ENCODE measurements around the gene WNT6.

WNT6 gene

GRCh38 chr2:218875692-218876246 is 16.2 kb downstream of the WNT6 start:
- Histone ChIP-seq H3K79me2 (ENCODE audit: insufficient read depth, low read length) (no peaks in the 10 kb centered on the region), H2AFZ (ENCODE audit: low read length) (no peak overlapping the region), H3K27me3 (ENCODE audit: insufficient read depth, low read length, poor library complexity, severe bottlenecking) (no peaks in the 10 kb centered on the region), H3K4me2 (ENCODE audit: low read depth, low read length, poor library complexity, severe bottlenecking) (no peak overlapping the region), H3K4me1 (ENCODE audit: insufficient read depth, low read length, poor library complexity, severe bottlenecking) (peaks cover 17% of the 10 kb centered on the region), H4K20me1 (ENCODE audit: insufficient read depth, low read length, poor library complexity, severe bottlenecking) (no peaks in the 10 kb centered on the region), H3K9me2 (replicated peaks; ENCODE audit: low read depth, low read length) (no peaks in the 10 kb centered on the region), H3F3A (ENCODE audit: low read depth) (no peaks in the 10 kb centered on the region), H3K36me3 (ENCODE audit: insufficient read depth, low read length) (no peaks in the 10 kb centered on the region), H3K4me3 (ENCODE audit: low read length, poor library complexity, severe bottlenecking) (no peak overlapping the region), H3K9me3 (ENCODE audit: insufficient read depth, low read depth, low read length) (no peaks in the 10 kb centered on the region), H3K9ac (ENCODE audit: low read depth, low read length, poor library complexity, severe bottlenecking) (no peak overlapping the region)
- TF ChIP-seq EZH2phosphoT487 (IDR thresholded peaks at IDR 0.05; ENCODE audit: borderline replicate concordance) = no peak
- TF ChIP-seq CTCF (conservative IDR thresholded peaks at IDR 0.05; ENCODE audit: low read length) = no peak

DNA sequence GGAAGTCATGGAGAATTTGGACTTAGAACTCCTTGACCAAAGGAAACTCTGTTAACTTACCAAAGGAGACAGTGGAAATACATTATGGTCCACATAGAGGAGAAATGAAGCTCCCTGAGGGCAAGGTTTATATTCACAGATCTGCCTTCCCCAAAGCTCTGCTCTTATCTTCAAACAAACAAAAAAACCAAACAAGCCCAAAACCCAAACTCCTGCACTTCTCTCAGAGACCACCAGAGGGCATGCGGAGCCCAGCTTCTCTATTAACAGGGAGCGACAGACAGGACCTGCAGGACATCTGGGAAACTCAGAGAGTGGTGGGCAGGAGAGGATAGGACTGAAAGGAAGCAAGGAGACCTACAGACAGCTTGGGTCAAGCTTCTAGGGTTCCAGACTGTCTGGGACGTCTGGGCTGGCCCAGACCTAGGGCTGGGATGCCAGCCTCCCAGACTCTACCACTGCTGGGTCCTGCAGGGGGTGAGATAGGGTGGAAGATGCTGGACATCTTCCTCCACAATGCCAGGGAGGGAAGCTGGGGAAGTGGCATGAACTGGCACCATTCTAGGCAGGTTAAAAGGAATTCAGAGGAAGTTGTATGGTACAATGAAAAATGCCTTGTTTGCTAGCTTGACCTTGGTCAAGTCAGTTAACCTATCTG is 17.1 kb downstream of the WNT6 start:
- H4K20me1 ChIP-seq (ENCODE audit: insufficient read depth, low read length, poor library complexity, severe bottlenecking) = no peaks in the 10 kb centered on the region
- no peaks in the 10 kb centered on the region for H3K9me2 ChIP-seq (replicated peaks; ENCODE audit: low read depth, low read length)
- no peak overlapping the region for H2AFZ ChIP-seq (ENCODE audit: low read length)
- no peak overlapping the region for H3K4me2 ChIP-seq (ENCODE audit: low read depth, low read length, poor library complexity, severe bottlenecking)
- no peaks in the 10 kb centered on the region for H3K36me3 ChIP-seq (ENCODE audit: insufficient read depth, low read length)
- no peaks in the 10 kb centered on the region for H3K27me3 ChIP-seq (ENCODE audit: insufficient read depth, low read length, poor library complexity, severe bottlenecking)
- no peaks in the 10 kb centered on the region for H3K79me2 ChIP-seq (ENCODE audit: insufficient read depth, low read length)
- no peak overlapping the region for H3K9ac ChIP-seq (ENCODE audit: low read depth, low read length, poor library complexity, severe bottlenecking)
- no peak overlapping the region for H3K4me3 ChIP-seq (ENCODE audit: low read length, poor library complexity, severe bottlenecking)
- H3K9me3 ChIP-seq (ENCODE audit: insufficient read depth, low read depth, low read length) = no peaks in the 10 kb centered on the region
- H3F3A ChIP-seq (ENCODE audit: low read depth) = no peaks in the 10 kb centered on the region
- TF ChIP-seq EZH2phosphoT487 (IDR thresholded peaks at IDR 0.05; ENCODE audit: borderline replicate concordance) = no peak
- TF ChIP-seq CTCF (conservative IDR thresholded peaks at IDR 0.05; ENCODE audit: low read length) = peak; percentile 100
- peaks cover 17% of the 10 kb centered on the region for H3K4me1 ChIP-seq (ENCODE audit: insufficient read depth, low read length, poor library complexity, severe bottlenecking)

DNA sequence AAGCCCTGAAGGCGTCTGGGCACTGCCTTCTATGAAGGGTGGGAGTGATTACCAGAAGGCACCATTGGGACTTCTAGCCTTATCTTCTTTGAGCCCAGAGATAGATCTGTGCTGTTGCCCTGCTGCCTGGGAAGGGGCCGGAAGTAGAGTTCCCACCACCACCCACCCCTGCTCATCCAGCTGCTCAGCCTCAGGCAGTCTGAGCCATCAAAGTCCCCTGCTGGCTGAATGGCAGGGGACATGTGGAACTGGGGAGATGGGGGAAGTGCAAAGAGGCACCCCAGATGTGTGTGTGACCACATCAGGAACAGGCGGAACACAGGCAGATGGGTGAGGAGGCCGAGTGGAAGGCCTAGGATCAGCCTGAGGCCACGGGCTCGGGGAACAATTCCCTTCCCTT is 17.7 kb downstream of the WNT6 start:
- Histone ChIP-seq H3K4me3 (ENCODE audit: low read length, poor library complexity, severe bottlenecking) (no peak overlapping the region), H3K79me2 (ENCODE audit: insufficient read depth, low read length) (no peaks in the 10 kb centered on the region), H3K9me3 (ENCODE audit: insufficient read depth, low read depth, low read length) (no peaks in the 10 kb centered on the region), H4K20me1 (ENCODE audit: insufficient read depth, low read length, poor library complexity, severe bottlenecking) (no peaks in the 10 kb centered on the region), H3K9ac (ENCODE audit: low read depth, low read length, poor library complexity, severe bottlenecking) (no peak overlapping the region), H3K9me2 (replicated peaks; ENCODE audit: low read depth, low read length) (no peaks in the 10 kb centered on the region), H3K36me3 (ENCODE audit: insufficient read depth, low read length) (no peaks in the 10 kb centered on the region), H3K27me3 (ENCODE audit: insufficient read depth, low read length, poor library complexity, severe bottlenecking) (no peaks in the 10 kb centered on the region), H2AFZ (ENCODE audit: low read length) (no peak overlapping the region), H3K4me2 (ENCODE audit: low read depth, low read length, poor library complexity, severe bottlenecking) (peak overlapping the region; percentile 2), H3F3A (ENCODE audit: low read depth) (no peaks in the 10 kb centered on the region), H3K4me1 (ENCODE audit: insufficient read depth, low read length, poor library complexity, severe bottlenecking) (peaks cover 17% of the 10 kb centered on the region)
- no peak for TF ChIP-seq EZH2phosphoT487 (IDR thresholded peaks at IDR 0.05; ENCODE audit: borderline replicate concordance)
- no peak for TF ChIP-seq CTCF (conservative IDR thresholded peaks at IDR 0.05; ENCODE audit: low read length)

Measured in Loucy (cell line).